Sigmoid colon (tissue), 7 donors: Measurements from ENCODE around the gene RNF13. TPM values are rescaled to one million over a fixed set of nuclear protein-coding genes. Genes with fewer than 3 reads are reported as not detected.
"Not testable (repeated sequence)": the region's sequence is repeated elsewhere in the genome, so short reads cannot be mapped to it uniquely, and the experiment has no call there.

Experiments used
- DNase-seq: peaks from one replicate; pipeline ENCODE4 v3.0.0-alpha.2; 2019
- H3K27ac ChIP-seq, 4 donors: fragments of 200-600 bp; sonication (generic); one replicate each; pipeline ENCODE4 v1.5.1; 2016 to 2019; ENCODE audit warnings: mild to moderate bottlenecking in 1 of 4
- H3K27me3 ChIP-seq, 3 donors: fragments of 200-600 bp; sonication (generic); one replicate each; pipeline ENCODE4 v1.5.1; 2019; ENCODE audit warnings: mild to moderate bottlenecking in 1 of 3
- H3K36me3 ChIP-seq, 4 donors: fragments of 200-600 bp; sonication (generic); one replicate each; pipeline ENCODE4 v1.5.1; 2016 to 2019
- H3K4me1 ChIP-seq, 4 donors: fragments of 200-600 bp; sonication (generic); one replicate each; pipeline ENCODE4 v1.5.1; 2017 to 2019
- H3K4me3 ChIP-seq, 4 donors: fragments of 200-600 bp; sonication (generic); one replicate each; pipeline ENCODE4 v1.5.1; 2017 to 2019; ENCODE audit warnings: mild to moderate bottlenecking in 2 of 4, moderate library complexity in 1 of 4
- H3K9me3 ChIP-seq, 4 donors: fragments of 200-600 bp in 3 of 4; sonication (generic) in 3 of 4; one replicate each; pipeline versions ENCODE4 v1.5.1 to v1.6.1; 2013 to 2019
- EP300 ChIP-seq, 4 donors: sonication (generic); formaldehyde crosslinking; IDR thresholded peaks; one replicate each; pipeline ENCODE4 v1.6.1; 2017; ENCODE audit warnings: antibody characterized with exemption in 4 of 4
- POLR2A ChIP-seq, 2 donors: fragments of 450-650 bp; IDR thresholded peaks; one replicate each; pipeline ENCODE4 v1.6.1; 2016; ENCODE audit warnings: antibody characterized with exemption in 2 of 2, mild to moderate bottlenecking in 2 of 2, moderate library complexity in 2 of 2
- POLR2AphosphoS5 ChIP-seq, 4 donors: sonication (generic); formaldehyde crosslinking; IDR thresholded peaks; one replicate each; pipeline ENCODE4 v1.6.1; 2017; ENCODE audit warnings: antibody characterized with exemption in 4 of 4
- WGBS, 2 donors: extraction: QIAGEN DNeasy Blood & Tissue Kit; methylation state at CpG; one replicate each; pipeline ENCODE4 v1.1.7; 2013; 5-methylcytosine and 5-hydroxymethylcytosine counted together
- intact Hi-C: fragments of 100-400 bp; cut with DNase I; formaldehyde crosslinking; loops from one replicate; pipeline ENCODE4 v1.15.1; 2023
- polyA plus RNA-seq, 3 donors: library from polyadenylated mRNA; stranded (reverse); fragments of 200-250 nt; gene quantifications; one replicate each; pipeline ENCODE4 v1.2.3, GENCODE V29; 2013
- total RNA-seq, 4 donors: library from RNA; depleted of rRNA; stranded (reverse); fragments of >200 nt; gene quantifications; one replicate each; pipeline ENCODE4 v1.1.0, GENCODE V29; 2016
- TF ChIP-seq, protein P1 (sequence below), 4 experiments: fragments of 450-650 bp in 3 of 4; fragments of 200-600 bp in 1 of 4; IDR thresholded peaks; one replicate each; pipeline ENCODE4 v1.5.1; 2016 to 2019; ENCODE audit warnings: antibody characterized with exemption in 4 of 4, mild to moderate bottlenecking in 3 of 4, moderate library complexity in 2 of 4
- donor health status: healthy with polysubstance abuse.
- donor health status: Bipolar disorder and iron deficiency.
- donor health status: healthy.

RNF13 gene
- total and polyA plus RNA-seq, 7 donors = 15.6 to 110 (median 78.3) TPM

DNA sequence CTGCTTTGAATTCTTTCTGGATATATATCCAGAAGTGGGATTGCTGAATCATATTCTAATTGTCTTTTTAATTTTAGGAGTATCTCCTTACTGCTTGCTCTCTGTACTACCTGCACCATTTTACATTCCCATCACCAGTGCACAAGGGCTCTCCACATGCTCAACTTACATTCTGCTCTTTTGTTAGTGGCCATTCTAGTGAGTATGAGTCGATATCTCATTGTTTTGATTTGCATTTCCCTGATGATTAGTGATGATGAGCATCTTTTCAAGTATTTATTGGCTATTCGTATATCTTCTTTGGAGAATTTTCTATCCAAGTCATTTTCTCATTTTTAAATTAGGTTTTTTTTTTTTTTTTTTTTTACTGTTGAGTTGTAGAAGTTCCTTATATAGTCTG is 128.2 kb downstream of the RNF13 start:
- H3K27ac ChIP-seq = no peak overlapping the region
- H3K4me3 ChIP-seq = no peak overlapping the region
- no peaks in the 10 kb centered on the region for H3K36me3 ChIP-seq
- DNase-seq = no peak
- H3K4me1 ChIP-seq = peaks cover 0 to 14% (median 10%) of the 10 kb centered on the region in 4 donors
- 93 to 94% methylated on average over 2 of the region's 2 CpGs for WGBS, 2 donors
- TF ChIP-seq POLR2A (IDR thresholded peaks at IDR 0.05) = no peak
- no peak for TF ChIP-seq POLR2AphosphoS5 (IDR thresholded peaks at IDR 0.05)
- no peak for TF ChIP-seq EP300 (IDR thresholded peaks at IDR 0.05)
- TF ChIP-seq, protein P1, sequence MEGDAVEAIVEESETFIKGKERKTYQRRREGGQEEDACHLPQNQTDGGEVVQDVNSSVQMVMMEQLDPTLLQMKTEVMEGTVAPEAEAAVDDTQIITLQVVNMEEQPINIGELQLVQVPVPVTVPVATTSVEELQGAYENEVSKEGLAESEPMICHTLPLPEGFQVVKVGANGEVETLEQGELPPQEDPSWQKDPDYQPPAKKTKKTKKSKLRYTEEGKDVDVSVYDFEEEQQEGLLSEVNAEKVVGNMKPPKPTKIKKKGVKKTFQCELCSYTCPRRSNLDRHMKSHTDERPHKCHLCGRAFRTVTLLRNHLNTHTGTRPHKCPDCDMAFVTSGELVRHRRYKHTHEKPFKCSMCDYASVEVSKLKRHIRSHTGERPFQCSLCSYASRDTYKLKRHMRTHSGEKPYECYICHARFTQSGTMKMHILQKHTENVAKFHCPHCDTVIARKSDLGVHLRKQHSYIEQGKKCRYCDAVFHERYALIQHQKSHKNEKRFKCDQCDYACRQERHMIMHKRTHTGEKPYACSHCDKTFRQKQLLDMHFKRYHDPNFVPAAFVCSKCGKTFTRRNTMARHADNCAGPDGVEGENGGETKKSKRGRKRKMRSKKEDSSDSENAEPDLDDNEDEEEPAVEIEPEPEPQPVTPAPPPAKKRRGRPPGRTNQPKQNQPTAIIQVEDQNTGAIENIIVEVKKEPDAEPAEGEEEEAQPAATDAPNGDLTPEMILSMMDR (IDR thresholded peaks at IDR 0.05) = no peak
- H3K9me3 ChIP-seq = no peaks in the 10 kb centered on the region
- intact Hi-C loops = no loop called here
- H3K27me3 ChIP-seq = no peaks in the 10 kb centered on the region

DNA sequence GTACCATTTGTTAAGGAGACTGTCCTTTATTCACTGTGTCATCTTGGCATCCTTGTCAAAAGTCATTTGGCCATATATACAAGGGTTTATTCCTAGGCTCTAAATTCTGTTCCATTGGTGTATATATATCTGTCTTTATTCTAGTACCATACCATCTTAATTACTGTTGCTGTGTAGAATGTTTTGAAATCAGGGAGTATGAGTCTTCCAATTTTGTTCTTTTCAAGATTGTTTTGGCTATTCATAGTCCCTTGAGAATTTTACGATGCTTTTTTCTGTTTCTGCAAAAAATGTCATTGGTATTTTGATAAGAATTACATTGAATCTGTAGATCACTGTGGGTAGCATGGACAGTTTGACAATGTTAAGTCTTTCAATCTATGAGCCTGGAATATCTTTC is 128.9 kb downstream of the RNF13 start:
- WGBS, 2 donors = 94 to 99% methylated on average over 1 of the region's 1 CpG
- no peak for DNase-seq
- Histone ChIP-seq H3K4me1 (peaks cover 0 to 14% (median 10%) of the 10 kb centered on the region in 4 donors), H3K27me3 (no peaks in the 10 kb centered on the region), H3K27ac (no peak overlapping the region), H3K36me3 (no peaks in the 10 kb centered on the region), H3K4me3 (no peak overlapping the region), H3K9me3 (no peaks in the 10 kb centered on the region)
- TF ChIP-seq EP300 (IDR thresholded peaks at IDR 0.05) (no peak), POLR2A (IDR thresholded peaks at IDR 0.05) (no peak), POLR2AphosphoS5 (IDR thresholded peaks at IDR 0.05) (no peak)
- TF ChIP-seq, protein P1 (IDR thresholded peaks at IDR 0.05) = no peak
- intact Hi-C loops = no loop called here

DNA sequence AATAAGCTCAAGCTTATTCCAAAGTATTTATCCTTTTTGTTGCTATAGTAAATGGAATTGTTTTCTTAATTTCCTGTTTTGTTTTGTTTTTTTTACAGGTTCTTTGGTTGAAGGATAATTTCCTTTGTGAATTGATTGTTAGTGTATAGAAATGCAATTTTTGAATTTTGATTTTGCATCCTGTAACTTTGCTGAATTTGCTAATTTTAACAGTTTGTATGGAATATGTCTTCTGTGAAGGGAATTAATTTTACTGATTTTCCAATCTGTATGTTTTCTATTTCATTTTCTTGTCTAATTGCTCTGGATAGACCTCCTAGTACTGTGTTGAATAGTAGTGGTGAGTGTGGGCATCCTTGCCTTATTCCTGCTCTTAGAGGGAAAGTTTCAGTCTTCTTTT is 129.4 kb downstream of the RNF13 start:
- H3K4me3 ChIP-seq = no peak overlapping the region
- no peaks in the 10 kb centered on the region for H3K27me3 ChIP-seq
- no peak overlapping the region for H3K27ac ChIP-seq
- H3K36me3 ChIP-seq = no peaks in the 10 kb centered on the region
- no peaks in the 10 kb centered on the region for H3K9me3 ChIP-seq
- H3K4me1 ChIP-seq = peaks cover 0 to 14% (median 10%) of the 10 kb centered on the region in 4 donors
- intact Hi-C loops = no loop called here
- DNase-seq = no peak
- TF ChIP-seq POLR2AphosphoS5 (IDR thresholded peaks at IDR 0.05) (no peak), POLR2A (IDR thresholded peaks at IDR 0.05) (no peak), EP300 (IDR thresholded peaks at IDR 0.05) (no peak)
- TF ChIP-seq, protein P1 (IDR thresholded peaks at IDR 0.05) = no peak

DNA sequence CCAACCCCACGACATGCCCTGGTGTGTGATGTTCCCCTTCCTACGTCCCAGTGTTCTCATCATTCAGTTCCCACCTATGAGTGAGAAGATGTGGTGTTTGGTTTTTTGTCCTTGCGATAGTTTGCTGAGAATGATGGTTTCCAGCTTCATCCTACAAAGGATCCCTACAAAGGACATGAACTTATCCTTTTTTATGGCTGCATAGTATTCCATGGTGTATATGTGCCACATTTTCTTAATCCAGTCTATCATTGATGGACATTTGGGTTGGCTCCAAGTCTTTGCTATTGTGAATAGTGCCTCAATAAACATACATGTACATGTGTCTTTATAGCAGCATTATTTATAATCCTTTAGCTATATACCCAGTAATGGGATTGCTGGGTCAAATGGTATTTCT is 131.0 kb downstream of the RNF13 start:
- H3K27me3 ChIP-seq, H3K4me3 ChIP-seq, H3K27ac ChIP-seq, H3K9me3 ChIP-seq, H3K36me3 ChIP-seq, intact Hi-C loops, H3K4me1 ChIP-seq, DNase-seq: not testable (repeated sequence)
- WGBS, 2 donors = 97 to 98% methylated on average over 3 of the region's 3 CpGs

DNA sequence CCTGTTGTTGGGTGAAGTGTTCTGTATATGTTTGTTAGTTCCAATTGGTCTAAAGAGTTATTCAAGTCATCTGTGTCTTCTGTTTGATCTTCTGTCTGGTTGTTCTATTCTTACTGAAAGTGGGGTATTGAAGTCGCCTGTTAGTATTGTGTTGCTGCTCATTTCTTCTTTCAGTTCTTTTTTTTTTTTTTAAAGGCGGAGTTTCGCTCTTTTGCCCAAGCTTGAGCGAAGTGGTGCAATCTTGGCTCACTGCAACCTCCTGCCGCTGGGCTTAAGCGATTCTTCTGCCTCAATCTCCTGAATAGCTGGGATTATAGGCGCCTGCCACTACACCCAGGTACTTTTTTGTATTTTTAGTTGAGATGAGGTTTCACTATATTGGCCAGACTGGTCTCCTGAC is 134.2 kb downstream of the RNF13 start:
- 93 to 97% methylated on average over 7 of the region's 7 CpGs for WGBS, 2 donors
- peaks cover 0 to 3% (median 0%) of the 10 kb centered on the region in 4 donors for H3K36me3 ChIP-seq

More for the DNA sequence above, 134.2 kb downstream of the RNF13 start:
- no peaks in the 10 kb centered on the region for H3K27me3 ChIP-seq
- TF ChIP-seq POLR2AphosphoS5 (IDR thresholded peaks at IDR 0.05) = no peak
- TF ChIP-seq, protein P1 (IDR thresholded peaks at IDR 0.05) = no peak
- TF ChIP-seq EP300 (IDR thresholded peaks at IDR 0.05) = no peak
- no peak for TF ChIP-seq POLR2A (IDR thresholded peaks at IDR 0.05)
- intact Hi-C loops = no loop called here
- no peak for DNase-seq
- no peak overlapping the region for H3K4me3 ChIP-seq
- no peaks in the 10 kb centered on the region for H3K9me3 ChIP-seq
- H3K4me1 ChIP-seq = no peaks in the 10 kb centered on the region
- no peak overlapping the region for H3K27ac ChIP-seq
